Measurements from ENCODE around the gene LMTK3.
A peak's percentile ranks its signal among the peaks of the same experiment; 100 is the strongest.

LMTK3 gene

GRCh38 chr19:48468772-48469288, 42.8 kb downstream of the LMTK3 start:
- peak; percentile 98 for DNase-seq (ENCODE audit: extremely low spot score)
- TF ChIP-seq CTCF (IDR thresholded peaks at IDR 0.05; ENCODE audit: control extremely low read depth, extremely low read depth, low read depth, missing control alignments) = no peak
- POLR2A ChIA-PET = no interaction called here
- CTCF ChIA-PET = interaction anchor here (2.2 kb wide), 1 partner anchor 22 kb away, joined by 5 read pairs; no protein-coding TSS in a partner anchor

GRCh38 chr19:48466561-48467325, 44.9 kb downstream of the LMTK3 start:
- no peak for TF ChIP-seq CTCF (IDR thresholded peaks at IDR 0.05; ENCODE audit: control extremely low read depth, extremely low read depth, low read depth, missing control alignments)
- DNase-seq (ENCODE audit: extremely low spot score) = no peak
- ChIA-PET POLR2A (no interaction called here), CTCF (interaction anchor here (0.6 to 2.2 kb wide), 4 partner anchors 9 to 117 kb away, joined by 3 to 5 read pairs (median 4); no protein-coding TSS in a partner anchor)

GRCh38 chr19:48465215-48465614, 46.4 kb downstream of the LMTK3 start:
- DNase-seq (ENCODE audit: extremely low spot score) = no peak
- ChIA-PET CTCF (interaction anchor here (1.1 kb wide), 1 partner anchor 74 kb away, joined by 3 read pairs; the partner anchor contains the start of gene KDELR1), POLR2A (interaction anchor here (0.6 kb wide), 1 partner anchor 35 kb away, joined by 3 read pairs; no protein-coding TSS in a partner anchor)
- no peak for TF ChIP-seq CTCF (IDR thresholded peaks at IDR 0.05; ENCODE audit: control extremely low read depth, extremely low read depth, low read depth, missing control alignments)

GRCh38 chr19:48461982-48462655, 49.5 kb downstream of the LMTK3 start:
- CTCF ChIA-PET = interaction anchor here (1.1 to 1.2 kb wide), 2 partner anchors 11 to 28 kb away, joined by 3 to 6 read pairs; no protein-coding TSS in a partner anchor
- POLR2A ChIA-PET = interaction anchor here (0.6 kb wide), 1 partner anchor 736 kb away, joined by 4 read pairs; no protein-coding TSS in a partner anchor
- DNase-seq (ENCODE audit: extremely low spot score) = no peak
- no peak for TF ChIP-seq CTCF (IDR thresholded peaks at IDR 0.05; ENCODE audit: control extremely low read depth, extremely low read depth, low read depth, missing control alignments)

GRCh38 chr19:48461651-48461981, 50.0 kb downstream of the LMTK3 start:
- CTCF ChIA-PET = no interaction called here

More at GRCh38 chr19:48461651-48461981, 50.0 kb downstream of the LMTK3 start:
- POLR2A ChIA-PET = interaction anchor here (0.6 kb wide), 1 partner anchor 736 kb away, joined by 4 read pairs; no protein-coding TSS in a partner anchor
- no peak for TF ChIP-seq CTCF (IDR thresholded peaks at IDR 0.05; ENCODE audit: control extremely low read depth, extremely low read depth, low read depth, missing control alignments)
- no peak for DNase-seq (ENCODE audit: extremely low spot score)

All from GM10248 (cell line).